ENCODE data around the gene EXOC3.

DNA sequence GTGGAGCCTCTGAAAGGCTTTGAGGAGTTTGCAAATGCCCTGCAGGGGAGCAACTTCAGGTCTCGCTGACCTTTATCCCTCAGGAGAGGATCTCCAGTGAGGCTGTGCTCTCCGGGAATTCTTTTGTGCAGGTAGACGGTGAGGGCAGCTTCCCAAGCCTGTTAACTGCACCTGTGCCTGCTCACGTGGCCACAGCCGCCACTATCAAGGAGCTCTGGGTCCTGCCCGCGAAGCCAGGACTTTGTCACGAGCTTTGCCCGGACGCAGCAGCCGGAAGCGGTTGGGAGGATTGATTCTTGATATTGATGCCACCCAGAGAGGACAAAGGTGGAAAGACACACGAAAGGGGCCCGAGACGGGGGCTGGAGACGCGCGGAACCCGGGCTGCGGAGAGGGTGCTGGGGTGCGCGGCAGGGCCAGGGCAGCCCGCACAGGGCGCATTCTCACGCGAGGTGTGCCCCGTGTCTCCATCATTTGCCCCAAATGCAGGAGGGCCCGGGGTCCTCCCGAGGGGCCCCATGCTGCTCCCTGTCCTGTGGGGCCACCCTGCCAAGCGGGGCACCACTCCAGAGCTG lies 63.1 kb downstream of the EXOC3 start:
- TF ChIP-seq YY1 (IDR thresholded peaks at IDR 0.05; ENCODE audit: insufficient read depth, insufficient read length) (no peak), ZNF274 (IDR thresholded peaks at IDR 0.05; ENCODE audit: low read depth, low read length) (no peak), SUZ12 (IDR thresholded peaks at IDR 0.05; ENCODE audit: extremely low read depth, insufficient read depth, insufficient read length) (no peak)

Data from NT2/D1 (cell line).